HepG2 (cell line): ENCODE data around the gene NKIRAS1. TPM values are rescaled to one million over a fixed set of nuclear protein-coding genes. Genes with fewer than 3 reads are reported as not detected.

Source experiments
- ASH2L ChIP-seq: fragments of 300-600, 200-600 bp; sonication (generic); IDR thresholded peaks from 2 replicates; pipeline ENCODE4 v1.7.0; 2017; ENCODE audit warnings: low read depth, mild to moderate bottlenecking, moderate library complexity, mixed read lengths, low read length; ENCODE audit not compliant: insufficient read length
- CBX1 ChIP-seq: IDR thresholded peaks from one replicate; pipeline ENCODE4 v1.6.1; 2016; ENCODE audit warnings: antibody characterized with exemption, low read depth
- CREB1 ChIP-seq, 2 experiments: fragments of 450-650 bp in 1 of 2; IDR thresholded peaks; 2 replicates each; pipeline ENCODE4 v1.6.1; 2016 to 2017; ENCODE audit warnings: control low read depth in 1 of 2, mild to moderate bottlenecking in 1 of 2, missing compliant biosample characterization in 1 of 2, missing genetic modification characterization in 1 of 2
- HIVEP1 ChIP-seq: sonication (generic); formaldehyde crosslinking; IDR thresholded peaks from 2 replicates; pipeline ENCODE4 v1.4.0; 2020; ENCODE audit warnings: mild to moderate bottlenecking, missing genetic modification reagents
- IRX3 ChIP-seq: sonication (generic); formaldehyde crosslinking; IDR thresholded peaks from 2 replicates; pipeline ENCODE4 v1.8.1; 2023; ENCODE audit warnings: mild to moderate bottlenecking, low read depth, missing genetic modification reagents, borderline replicate concordance
- KLF11 ChIP-seq: IDR thresholded peaks from 2 replicates; pipeline ENCODE4 v1.6.1; 2016; ENCODE audit warnings: missing compliant biosample characterization
- MTF2 ChIP-seq: sonication (generic); formaldehyde crosslinking; IDR thresholded peaks from 2 replicates; pipeline ENCODE4 v1.5.0; 2020; ENCODE audit warnings: missing genetic modification reagents, borderline replicate concordance
- POLR2AphosphoS5 ChIP-seq: IDR thresholded peaks from 2 replicates; pipeline ENCODE4 v1.6.1; 2012; ENCODE audit warnings: low read depth, low read length
- SIX1 ChIP-seq: sonication (generic); formaldehyde crosslinking; IDR thresholded peaks from 2 replicates; pipeline ENCODE4 v1.4.0; 2020; ENCODE audit warnings: missing genetic modification reagents, borderline replicate concordance
- SP1 ChIP-seq, 2 experiments: fragments of 450-650 bp in 1 of 2; sonication (generic) in 1 of 2; formaldehyde crosslinking in 1 of 2; IDR thresholded peaks; 2 replicates each; pipeline versions ENCODE4 v1.4.0 to v1.6.1; 2016 to 2020; ENCODE audit warnings: missing genetic modification reagents in 1 of 2
- SRSF1 ChIP-seq: fragments of 200-400 bp; formaldehyde crosslinking; optimal IDR thresholded peaks from 2 replicates; pipeline ENCODE3; 2017; ENCODE audit warnings: mild to moderate bottlenecking, low read depth, low read length, moderate library complexity
- TMF1 ChIP-seq: sonication (generic); formaldehyde crosslinking; IDR thresholded peaks from 2 replicates; pipeline ENCODE4 v1.8.1; 2022; ENCODE audit warnings: low read depth, missing genetic modification reagents
- U2AF1 ChIP-seq: fragments of 200-400 bp; formaldehyde crosslinking; optimal IDR thresholded peaks from 2 replicates; pipeline ENCODE3; 2017; ENCODE audit warnings: mild to moderate bottlenecking, low read depth, low read length
- WIZ ChIP-seq: sonication (generic); formaldehyde crosslinking; IDR thresholded peaks from 2 replicates; pipeline ENCODE4 v1.5.1; 2020; ENCODE audit warnings: mild to moderate bottlenecking, missing genetic modification reagents
- ZFP62 ChIP-seq: sonication (generic); formaldehyde crosslinking; IDR thresholded peaks from 2 replicates; pipeline ENCODE4 v1.4.0; 2020; ENCODE audit warnings: missing genetic modification reagents
- ZNF367 ChIP-seq: sonication (generic); formaldehyde crosslinking; IDR thresholded peaks from 2 replicates; pipeline ENCODE4 v1.4.0; 2020; ENCODE audit warnings: missing genetic modification reagents, borderline replicate concordance
- ZNF44 ChIP-seq: sonication (generic); formaldehyde crosslinking; IDR thresholded peaks from 2 replicates; pipeline ENCODE4 v1.5.1; 2020; ENCODE audit warnings: mild to moderate bottlenecking, missing genetic modification reagents
- polyA plus RNA-seq, 8 experiments: library from polyadenylated mRNA; depleted of rRNA in 3 of 8; stranded (reverse) in 7 of 8; unstranded in 1 of 8; fragments of >200 nt; fragmentation: Illumina TruSeq in 4 of 8; extraction: Trizol in 4 of 8; gene quantifications; 2 replicates each; pipeline versions ENCODE4 v1.2.1 to v1.2.3, GENCODE V29; 2011 to 2016; ENCODE audit warnings: low read depth in 4 of 8, missing spikeins in 1 of 8, mixed read lengths in 1 of 8; ENCODE audit not compliant: insufficient read depth in 1 of 8
- total RNA-seq, 5 experiments: library from RNA; depleted of rRNA; stranded (reverse); fragments of >200 nt; fragmentation: Illumina TruSeq; extraction: Trizol; gene quantifications; 2 replicates each; pipeline ENCODE4 v1.2.3, GENCODE V29; 2016; ENCODE audit warnings: low read depth in 1 of 5
- TF ChIP-seq, protein P1 (sequence below): sonication (generic); formaldehyde crosslinking; IDR thresholded peaks from 2 replicates; pipeline ENCODE4 v1.5.1; 2020; ENCODE audit warnings: mild to moderate bottlenecking, missing genetic modification reagents, borderline replicate concordance
- TF ChIP-seq, protein P2 (sequence below): sonication (generic); formaldehyde crosslinking; IDR thresholded peaks from 2 replicates; pipeline ENCODE4 v1.5.0; 2020; ENCODE audit warnings: mild to moderate bottlenecking, missing genetic modification reagents
- TF ChIP-seq, protein P3 (sequence below): sonication (generic); formaldehyde crosslinking; conservative IDR thresholded peaks from 2 replicates; pipeline ENCODE4 v1.4.0; 2020; ENCODE audit warnings: missing genetic modification reagents

The NKIRAS1 gene
- total and polyA plus RNA-seq, 2 of the 13 experiments (the other 11 are each of a cell fraction or from before 2014, with no cell fraction given) = 4.3 to 8.0 TPM

DNA sequence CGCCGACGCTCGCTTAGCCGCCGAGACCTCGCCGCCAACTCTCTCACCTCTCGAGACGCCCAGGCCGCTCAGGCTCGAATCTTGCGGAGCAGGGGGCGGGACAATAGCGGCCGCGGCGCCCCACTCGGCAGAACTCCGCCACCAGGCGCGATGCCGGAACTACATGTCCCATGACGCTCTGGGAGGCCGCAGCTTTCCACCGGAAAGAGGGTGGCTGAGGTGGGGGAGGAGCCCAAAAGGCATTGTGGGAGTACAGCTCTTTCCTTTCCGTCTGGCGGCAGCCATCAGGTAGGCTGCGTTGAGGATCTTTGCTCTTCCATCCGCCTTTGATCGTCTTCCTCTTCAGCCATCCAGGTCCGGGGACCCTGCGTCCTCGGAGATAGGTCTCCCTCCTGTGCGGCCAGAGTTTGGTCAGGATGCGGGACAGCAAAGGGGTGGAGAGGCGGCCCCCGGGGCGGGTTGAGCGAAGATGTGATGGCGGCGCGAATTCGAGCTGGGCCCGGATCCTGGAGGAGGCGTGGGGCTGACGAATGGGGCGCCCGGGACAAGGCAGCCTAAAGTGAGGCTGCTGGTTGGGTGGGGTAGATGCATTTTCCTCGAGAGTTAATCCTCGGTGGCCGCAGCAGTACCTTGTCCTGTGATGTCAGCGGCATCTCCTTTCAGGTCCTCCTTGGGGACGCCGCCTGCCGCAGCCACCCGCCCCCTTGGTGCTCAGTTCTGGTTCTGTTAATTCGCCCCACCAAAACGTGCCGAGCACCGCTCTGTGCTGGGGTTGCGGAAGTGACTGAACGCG lies at the start of gene NKIRAS1, which contains the start of gene RPL15 (continued):
- TF ChIP-seq ASH2L (peak; percentile 90), KLF11 (CRISPR knock-in tag) (peak; percentile 87), SP1 (IDR thresholded peaks at IDR 0.05) (no peak), SP1 (CRISPR knock-in tag; IDR thresholded peaks at IDR 0.05) (peak; percentile 81), CREB1 (IDR thresholded peaks at IDR 0.05) (peak; percentile 74), CREB1 (CRISPR knock-in tag; IDR thresholded peaks at IDR 0.05) (peak; percentile 86), IRX3 (CRISPR knock-in tag) (no peak), ZNF44 (0 out of 2 replicates have a peak, but pooled peaks have one; percentile 16), CBX1 (peak; percentile 91), SRSF1 (peak; percentile 74), ZNF367 (no peak), U2AF1 (peak; percentile 98), SIX1 (CRISPR knock-in tag) (no peak), HIVEP1 (CRISPR knock-in tag) (peak; percentile 83), TMF1 (no peak; the same call in 1 of the 2 replicates), ZFP62 (CRISPR knock-in tag) (no peak), MTF2 (CRISPR knock-in tag) (no peak), POLR2AphosphoS5 (peak; percentile 99), WIZ (peak; percentile 32; the same call in 1 of the 2 replicates)
- TF ChIP-seq, protein P1, sequence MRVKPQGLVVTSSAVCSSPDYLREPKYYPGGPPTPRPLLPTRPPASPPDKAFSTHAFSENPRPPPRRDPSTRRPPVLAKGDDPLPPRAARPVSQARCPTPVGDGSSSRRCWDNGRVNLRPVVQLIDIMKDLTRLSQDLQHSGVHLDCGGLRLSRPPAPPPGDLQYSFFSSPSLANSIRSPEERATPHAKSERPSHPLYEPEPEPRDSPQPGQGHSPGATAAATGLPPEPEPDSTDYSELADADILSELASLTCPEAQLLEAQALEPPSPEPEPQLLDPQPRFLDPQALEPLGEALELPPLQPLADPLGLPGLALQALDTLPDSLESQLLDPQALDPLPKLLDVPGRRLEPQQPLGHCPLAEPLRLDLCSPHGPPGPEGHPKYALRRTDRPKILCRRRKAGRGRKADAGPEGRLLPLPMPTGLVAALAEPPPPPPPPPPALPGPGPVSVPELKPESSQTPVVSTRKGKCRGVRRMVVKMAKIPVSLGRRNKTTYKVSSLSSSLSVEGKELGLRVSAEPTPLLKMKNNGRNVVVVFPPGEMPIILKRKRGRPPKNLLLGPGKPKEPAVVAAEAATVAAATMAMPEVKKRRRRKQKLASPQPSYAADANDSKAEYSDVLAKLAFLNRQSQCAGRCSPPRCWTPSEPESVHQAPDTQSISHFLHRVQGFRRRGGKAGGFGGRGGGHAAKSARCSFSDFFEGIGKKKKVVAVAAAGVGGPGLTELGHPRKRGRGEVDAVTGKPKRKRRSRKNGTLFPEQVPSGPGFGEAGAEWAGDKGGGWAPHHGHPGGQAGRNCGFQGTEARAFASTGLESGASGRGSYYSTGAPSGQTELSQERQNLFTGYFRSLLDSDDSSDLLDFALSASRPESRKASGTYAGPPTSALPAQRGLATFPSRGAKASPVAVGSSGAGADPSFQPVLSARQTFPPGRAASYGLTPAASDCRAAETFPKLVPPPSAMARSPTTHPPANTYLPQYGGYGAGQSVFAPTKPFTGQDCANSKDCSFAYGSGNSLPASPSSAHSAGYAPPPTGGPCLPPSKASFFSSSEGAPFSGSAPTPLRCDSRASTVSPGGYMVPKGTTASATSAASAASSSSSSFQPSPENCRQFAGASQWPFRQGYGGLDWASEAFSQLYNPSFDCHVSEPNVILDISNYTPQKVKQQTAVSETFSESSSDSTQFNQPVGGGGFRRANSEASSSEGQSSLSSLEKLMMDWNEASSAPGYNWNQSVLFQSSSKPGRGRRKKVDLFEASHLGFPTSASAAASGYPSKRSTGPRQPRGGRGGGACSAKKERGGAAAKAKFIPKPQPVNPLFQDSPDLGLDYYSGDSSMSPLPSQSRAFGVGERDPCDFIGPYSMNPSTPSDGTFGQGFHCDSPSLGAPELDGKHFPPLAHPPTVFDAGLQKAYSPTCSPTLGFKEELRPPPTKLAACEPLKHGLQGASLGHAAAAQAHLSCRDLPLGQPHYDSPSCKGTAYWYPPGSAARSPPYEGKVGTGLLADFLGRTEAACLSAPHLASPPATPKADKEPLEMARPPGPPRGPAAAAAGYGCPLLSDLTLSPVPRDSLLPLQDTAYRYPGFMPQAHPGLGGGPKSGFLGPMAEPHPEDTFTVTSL (CRISPR knock-in tag) = 0 out of 2 replicates have a peak, but pooled peaks have one; percentile 46
- TF ChIP-seq, protein P2, sequence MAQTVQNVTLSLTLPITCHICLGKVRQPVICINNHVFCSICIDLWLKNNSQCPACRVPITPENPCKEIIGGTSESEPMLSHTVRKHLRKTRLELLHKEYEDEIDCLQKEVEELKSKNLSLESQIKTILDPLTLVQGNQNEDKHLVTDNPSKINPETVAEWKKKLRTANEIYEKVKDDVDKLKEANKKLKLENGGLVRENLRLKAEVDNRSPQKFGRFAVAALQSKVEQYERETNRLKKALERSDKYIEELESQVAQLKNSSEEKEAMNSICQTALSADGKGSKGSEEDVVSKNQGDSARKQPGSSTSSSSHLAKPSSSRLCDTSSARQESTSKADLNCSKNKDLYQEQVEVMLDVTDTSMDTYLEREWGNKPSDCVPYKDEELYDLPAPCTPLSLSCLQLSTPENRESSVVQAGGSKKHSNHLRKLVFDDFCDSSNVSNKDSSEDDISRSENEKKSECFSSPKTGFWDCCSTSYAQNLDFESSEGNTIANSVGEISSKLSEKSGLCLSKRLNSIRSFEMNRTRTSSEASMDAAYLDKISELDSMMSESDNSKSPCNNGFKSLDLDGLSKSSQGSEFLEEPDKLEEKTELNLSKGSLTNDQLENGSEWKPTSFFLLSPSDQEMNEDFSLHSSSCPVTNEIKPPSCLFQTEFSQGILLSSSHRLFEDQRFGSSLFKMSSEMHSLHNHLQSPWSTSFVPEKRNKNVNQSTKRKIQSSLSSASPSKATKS = peak; percentile 26; the same call in 1 of the 2 replicates
- TF ChIP-seq, protein P3, sequence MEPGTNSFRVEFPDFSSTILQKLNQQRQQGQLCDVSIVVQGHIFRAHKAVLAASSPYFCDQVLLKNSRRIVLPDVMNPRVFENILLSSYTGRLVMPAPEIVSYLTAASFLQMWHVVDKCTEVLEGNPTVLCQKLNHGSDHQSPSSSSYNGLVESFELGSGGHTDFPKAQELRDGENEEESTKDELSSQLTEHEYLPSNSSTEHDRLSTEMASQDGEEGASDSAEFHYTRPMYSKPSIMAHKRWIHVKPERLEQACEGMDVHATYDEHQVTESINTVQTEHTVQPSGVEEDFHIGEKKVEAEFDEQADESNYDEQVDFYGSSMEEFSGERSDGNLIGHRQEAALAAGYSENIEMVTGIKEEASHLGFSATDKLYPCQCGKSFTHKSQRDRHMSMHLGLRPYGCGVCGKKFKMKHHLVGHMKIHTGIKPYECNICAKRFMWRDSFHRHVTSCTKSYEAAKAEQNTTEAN (CRISPR knock-in tag) = no peak
